ENCODE results near the gene ASPG. TPM values are rescaled to one million over a fixed set of nuclear protein-coding genes. Genes with fewer than 3 reads are reported as not detected.

Gene ASPG
- total and polyA plus RNA-seq, 2 donors (not counting 3 experiments of a cell fraction or from before 2014, with no cell fraction given) = not detected

- Histone ChIP-seq H3K9me3 (replicated peaks; ENCODE audit: control insufficient read depth, insufficient read depth, low read length) (no peaks in the 10 kb centered on the region), H3K4me1 (ENCODE audit: control insufficient read depth, extremely low read depth, insufficient read depth, low read length) (no peaks in the 10 kb centered on the region), H3K4me2 (ENCODE audit: insufficient read depth, low read length) (no peak overlapping the region), H3K27me3 (ENCODE audit: control insufficient read depth in 2 of 2, insufficient read depth in 2 of 2, low read length in 2 of 2) (no peaks in the 10 kb centered on the region), H3K9me1 (replicated peaks; ENCODE audit: control insufficient read depth, extremely low read depth, insufficient read depth, low read length) (no peaks in the 10 kb centered on the region), H3K27ac (ENCODE audit: insufficient read depth, low read depth, low read length) (no peak overlapping the region), H3K9ac (replicated peaks; ENCODE audit: extremely low read depth, insufficient read depth, low read length) (no peak overlapping the region), H3K4me3 (replicated peaks in 1 of 3; ENCODE audit: insufficient read depth in 1 of 3, low read depth in 1 of 3, low read length in 3 of 3) (no peak overlapping the region), H4K20me1 (replicated peaks; ENCODE audit: control insufficient read depth, extremely low read depth, insufficient read depth, low read length) (no peaks in the 10 kb centered on the region), H3K79me2 (ENCODE audit: control insufficient read depth, insufficient read depth, low read length) (no peaks in the 10 kb centered on the region), H3K36me3 (ENCODE audit: control insufficient read depth in 2 of 2, extremely low read depth in 1 of 2, insufficient read depth in 2 of 2, low read length in 2 of 2) (no peaks in the 10 kb centered on the region), H2AFZ (ENCODE audit: low read depth, low read length) (no peak overlapping the region)
- no peak for FAIRE-seq
- TF ChIP-seq MAX (IDR thresholded peaks at IDR 0.05; ENCODE audit: insufficient read depth, insufficient read length) (no peak), POLR2AphosphoS5 (IDR thresholded peaks at IDR 0.05; ENCODE audit: insufficient read depth, low read depth, low read length) (no peak), GATA2 (IDR thresholded peaks at IDR 0.05; ENCODE audit: insufficient read depth, insufficient read length, low read depth, low read length) (no peak), JUN (IDR thresholded peaks at IDR 0.05; ENCODE audit: borderline replicate concordance, insufficient read depth, insufficient read length, low read depth) (no peak), EZH2 (IDR thresholded peaks at IDR 0.05; ENCODE audit: borderline replicate concordance, low read depth, low read length, severe bottlenecking) (no peak), POLR2A (IDR thresholded peaks at IDR 0.05; ENCODE audit: low read depth, low read length) (no peak), MYC (IDR thresholded peaks at IDR 0.05; ENCODE audit: low read depth, low read length) (no peak), FOS (IDR thresholded peaks at IDR 0.05; ENCODE audit: borderline replicate concordance, insufficient read depth, low read length) (no peak), CTCF (IDR thresholded peaks at IDR 0.05; ENCODE audit: extremely low read depth in 1 of 2, insufficient read depth in 1 of 2, low read depth in 1 of 2, low read length in 2 of 2) (no peak)
- DNase-seq (ENCODE audit: low read depth, low spot score) = no peak
- ChIA-PET POLR2A (no interaction called here), CTCF (interaction anchor here (1.4 to 1.6 kb wide), 2 partner anchors 465 to 541 kb away, joined by 3 to 4 read pairs; no protein-coding TSS in a partner anchor)
- BruUV-seq (replicated peaks) = no TSS peak
- intact Hi-C loops (cut with micrococcal nuclease) = no loop called here
- dilution Hi-C loops (cut with MboI; ENCODE audit: extremely low pct_ligation_motif_present, low sequenced_read_pairs) = no loop called here
Observed at GRCh38 chr14:104099096-104100041, 13.9 kb downstream of the ASPG start.

All from endothelial cell of umbilical vein (primary cell).